ENCODE measurements around the gene PPM1F.
"Not testable (repeated sequence)": the region's sequence is repeated elsewhere in the genome, so short reads cannot be mapped to it uniquely, and the experiment has no call there.

PPM1F gene

GRCh38 chr22:21919526-21920307 lies 32.9 kb downstream of the PPM1F start:
- DNase-seq (ENCODE audit: low spot score): no peak

- DNase-seq (ENCODE audit: low spot score): no peak
Observed at GRCh38 chr22:21918466-21919185, 34.0 kb downstream of the PPM1F start.

- DNase-seq (ENCODE audit: low spot score): no peak
Observed at GRCh38 chr22:21917959-21918261, 34.7 kb downstream of the PPM1F start.

- peak; percentile 26 for DNase-seq (ENCODE audit: low spot score)
Observed at GRCh38 chr22:21917181-21917958, 35.3 kb downstream of the PPM1F start.

- DNase-seq (ENCODE audit: low spot score): no peak
Observed at GRCh38 chr22:21916309-21916918, 36.2 kb downstream of the PPM1F start.

- DNase-seq (ENCODE audit: low spot score): no peak
Observed at GRCh38 chr22:21915624-21916308, 36.9 kb downstream of the PPM1F start.

GRCh38 chr22:21914033-21914642 lies 38.5 kb downstream of the PPM1F start:
- not testable (repeated sequence) for DNase-seq (ENCODE audit: low spot score)

- DNase-seq (ENCODE audit: low spot score): not testable (repeated sequence)
Observed at GRCh38 chr22:21910367-21910766, 42.3 kb downstream of the PPM1F start.

- DNase-seq (ENCODE audit: low spot score): no peak
Observed at GRCh38 chr22:21909871-21910270, 42.8 kb downstream of the PPM1F start.

- DNase-seq (ENCODE audit: low spot score): no peak
Observed at GRCh38 chr22:21907638-21908522, 44.8 kb downstream of the PPM1F start.

GRCh38 chr22:21905234-21905633 lies 47.4 kb downstream of the PPM1F start:
- DNase-seq (ENCODE audit: low spot score): not testable (repeated sequence)

GRCh38 chr22:21904250-21904789 lies 48.3 kb downstream of the PPM1F start:
- DNase-seq (ENCODE audit: low spot score): no peak

GRCh38 chr22:21903283-21903682 lies 49.4 kb downstream of the PPM1F start:
- DNase-seq (ENCODE audit: low spot score): no peak

- no peak for DNase-seq (ENCODE audit: low spot score)
Observed at GRCh38 chr22:21902296-21903087, 50.2 kb downstream of the PPM1F start.

GRCh38 chr22:21898354-21898896 lies 54.2 kb downstream of the PPM1F start:
- DNase-seq (ENCODE audit: low spot score): no peak

- DNase-seq (ENCODE audit: low spot score): no peak
Observed at GRCh38 chr22:21896951-21897513, 55.6 kb downstream of the PPM1F start.

GRCh38 chr22:21896275-21896674 lies 56.4 kb downstream of the PPM1F start:
- not testable (repeated sequence) for DNase-seq (ENCODE audit: low spot score)

GRCh38 chr22:21894799-21895198 lies 57.8 kb downstream of the PPM1F start:
- DNase-seq (ENCODE audit: low spot score): no peak

Data from globus pallidus (tissue), 1 donor.